BE2C (cell line): ENCODE data around the gene RAB7B.

Source experiments
- DNase-seq: peaks from one replicate; pipeline ENCODE4 v3.0.0-alpha.2; 2020
- H3K27me3 ChIP-seq: fragments of 250-450 bp; sonication (Bioruptor Pico); 2 replicates; pipeline ENCODE4 v1.5.1; 2020; ENCODE audit warnings: mild to moderate bottlenecking
- H3K36me3 ChIP-seq: fragments of 250-450 bp; sonication (Bioruptor Pico); 2 replicates; pipeline ENCODE4 v1.5.1; 2020; ENCODE audit warnings: mild to moderate bottlenecking
- H3K4me1 ChIP-seq: fragments of 250-450 bp; sonication (Bioruptor Pico); 2 replicates; pipeline ENCODE4 v1.5.1; 2020
- H3K4me3 ChIP-seq: 2 replicates; pipeline ENCODE4 v1.5.1; 2011; ENCODE audit warnings: low read depth, low read length
- H3K9me3 ChIP-seq: fragments of 250-450 bp; sonication (Bioruptor Pico); 2 replicates; pipeline ENCODE4 v1.5.1; 2020
- TF ChIP-seq, protein P1 (sequence below): IDR thresholded peaks from 2 replicates; pipeline ENCODE4 v1.5.1; 2012; ENCODE audit warnings: mild to moderate bottlenecking, low read depth, low read length

Gene RAB7B

GRCh38 chr1:206047271-206047670 is 44.1 kb upstream of the RAB7B start:
- H3K36me3 ChIP-seq, result no peaks in the 10 kb centered on the region
- no peaks in the 10 kb centered on the region for H3K4me1 ChIP-seq
- TF ChIP-seq, protein P1, sequence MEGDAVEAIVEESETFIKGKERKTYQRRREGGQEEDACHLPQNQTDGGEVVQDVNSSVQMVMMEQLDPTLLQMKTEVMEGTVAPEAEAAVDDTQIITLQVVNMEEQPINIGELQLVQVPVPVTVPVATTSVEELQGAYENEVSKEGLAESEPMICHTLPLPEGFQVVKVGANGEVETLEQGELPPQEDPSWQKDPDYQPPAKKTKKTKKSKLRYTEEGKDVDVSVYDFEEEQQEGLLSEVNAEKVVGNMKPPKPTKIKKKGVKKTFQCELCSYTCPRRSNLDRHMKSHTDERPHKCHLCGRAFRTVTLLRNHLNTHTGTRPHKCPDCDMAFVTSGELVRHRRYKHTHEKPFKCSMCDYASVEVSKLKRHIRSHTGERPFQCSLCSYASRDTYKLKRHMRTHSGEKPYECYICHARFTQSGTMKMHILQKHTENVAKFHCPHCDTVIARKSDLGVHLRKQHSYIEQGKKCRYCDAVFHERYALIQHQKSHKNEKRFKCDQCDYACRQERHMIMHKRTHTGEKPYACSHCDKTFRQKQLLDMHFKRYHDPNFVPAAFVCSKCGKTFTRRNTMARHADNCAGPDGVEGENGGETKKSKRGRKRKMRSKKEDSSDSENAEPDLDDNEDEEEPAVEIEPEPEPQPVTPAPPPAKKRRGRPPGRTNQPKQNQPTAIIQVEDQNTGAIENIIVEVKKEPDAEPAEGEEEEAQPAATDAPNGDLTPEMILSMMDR, result no peak
- H3K9me3 ChIP-seq, result no peaks in the 10 kb centered on the region
- H3K4me3 ChIP-seq, result no peak overlapping the region
- DNase-seq, result no peak
- peaks cover 33% of the 10 kb centered on the region for H3K27me3 ChIP-seq

DNA sequence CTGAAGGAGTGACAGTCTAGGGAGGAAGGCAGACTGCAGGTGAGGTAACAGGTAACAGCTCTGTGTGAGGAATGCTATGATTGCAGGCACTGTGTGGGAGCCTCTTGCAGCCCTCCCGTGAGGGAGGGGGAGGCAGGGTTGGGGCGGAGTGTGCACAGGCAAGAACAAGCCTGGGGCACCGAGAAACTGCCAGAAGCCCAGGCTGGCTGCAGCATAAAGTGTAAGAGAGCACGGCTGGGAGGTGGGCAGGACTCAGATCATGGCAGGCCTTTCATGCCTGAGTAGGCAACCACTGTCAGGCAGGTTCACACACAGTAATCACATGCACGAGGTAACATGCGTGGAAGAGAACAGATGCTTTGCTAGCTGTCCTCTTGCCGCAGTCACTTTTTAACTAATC is 38.4 kb upstream of the RAB7B start:
- no peak overlapping the region for H3K4me3 ChIP-seq
- TF ChIP-seq, protein P1, result no peak
- peak; percentile 17 for DNase-seq

GRCh38 chr1:206040328-206040727 is 37.1 kb upstream of the RAB7B start:
- Histone ChIP-seq H3K4me1 (no peaks in the 10 kb centered on the region), H3K4me3 (no peak overlapping the region), H3K36me3 (no peaks in the 10 kb centered on the region), H3K9me3 (no peaks in the 10 kb centered on the region), H3K27me3 (peaks cover 36% of the 10 kb centered on the region)
- TF ChIP-seq, protein P1, result no peak
- DNase-seq, result no peak

More for the DNA sequence above, 38.4 kb upstream of the RAB7B start:
- H3K27me3 ChIP-seq, result peaks cover 33% of the 10 kb centered on the region
- H3K9me3 ChIP-seq, result no peaks in the 10 kb centered on the region
- H3K36me3 ChIP-seq, result no peaks in the 10 kb centered on the region
- no peaks in the 10 kb centered on the region for H3K4me1 ChIP-seq

GRCh38 chr1:206039046-206039973 is 36.1 kb upstream of the RAB7B start:
- peaks cover 45% of the 10 kb centered on the region for H3K27me3 ChIP-seq
- TF ChIP-seq, protein P1, result no peak
- no peaks in the 10 kb centered on the region for H3K4me1 ChIP-seq
- no peaks in the 10 kb centered on the region for H3K9me3 ChIP-seq
- H3K4me3 ChIP-seq, result no peak overlapping the region
- DNase-seq, result no peak
- H3K36me3 ChIP-seq, result no peaks in the 10 kb centered on the region

- TF ChIP-seq, protein P1, result no peak
Observed at GRCh38 chr1:206037581-206037980, 34.4 kb upstream of the RAB7B start.

More at GRCh38 chr1:206037581-206037980, 34.4 kb upstream of the RAB7B start:
- no peak for DNase-seq
- Histone ChIP-seq H3K4me1 (no peaks in the 10 kb centered on the region), H3K36me3 (no peaks in the 10 kb centered on the region), H3K9me3 (no peaks in the 10 kb centered on the region), H3K4me3 (no peak overlapping the region), H3K27me3 (peaks cover 48% of the 10 kb centered on the region)
